H9 (cell line): Measurements from ENCODE around the gene H2BK1. TPM values are rescaled to one million over a fixed set of nuclear protein-coding genes. Genes with fewer than 3 reads are reported as not detected.

Source experiments
- DNase-seq: peaks from one replicate; pipeline ENCODE4 v3.0.0-alpha.2; 2017
- H2AFZ ChIP-seq: one replicate; pipeline ENCODE4 v1.6.1; 2013; ENCODE audit warnings: mild to moderate bottlenecking, low read length, control low read depth, moderate library complexity
- H2AK5ac ChIP-seq: 2 replicates; pipeline ENCODE4 v1.6.1; 2013; ENCODE audit warnings: low read length, control low read depth, mixed read lengths; ENCODE audit not compliant: insufficient read length
- H2BK120ac ChIP-seq: one replicate; pipeline ENCODE4 v1.6.1; 2013; ENCODE audit warnings: low read depth, mild to moderate bottlenecking, low read length, control low read depth, inconsistent platforms; ENCODE audit not compliant: poor library complexity, severe bottlenecking
- H2BK12ac ChIP-seq: 2 replicates; pipeline ENCODE4 v1.6.1; 2013; ENCODE audit warnings: low read length, control low read depth, mixed read lengths, low read depth; ENCODE audit not compliant: insufficient read length
- H2BK15ac ChIP-seq: 2 replicates; pipeline ENCODE4 v1.6.1; 2013; ENCODE audit warnings: low read depth, low read length, control low read depth
- H2BK20ac ChIP-seq: one replicate; pipeline ENCODE4 v1.6.1; 2013; ENCODE audit warnings: low read depth, mild to moderate bottlenecking, low read length, control low read depth, inconsistent platforms; ENCODE audit not compliant: poor library complexity, severe bottlenecking
- H2BK5ac ChIP-seq: 2 replicates; pipeline ENCODE4 v1.6.1; 2013; ENCODE audit warnings: low read length, control low read depth, mixed read lengths; ENCODE audit not compliant: insufficient read length
- H3K14ac ChIP-seq: 2 replicates; pipeline ENCODE4 v1.6.1; 2013; ENCODE audit warnings: low read length, control low read depth; ENCODE audit not compliant: insufficient read depth
- H3K18ac ChIP-seq: 2 replicates; pipeline ENCODE4 v1.6.1; 2013; ENCODE audit warnings: low read depth, mild to moderate bottlenecking, mixed read lengths, low read length, control low read depth; ENCODE audit not compliant: insufficient read length
- H3K23ac ChIP-seq: 2 replicates; pipeline ENCODE4 v1.6.1; 2013; ENCODE audit warnings: low read length, control low read depth, mixed read lengths, low read depth; ENCODE audit not compliant: insufficient read length
- H3K23me2 ChIP-seq: 2 replicates; pipeline ENCODE4 v1.6.1; 2013; ENCODE audit warnings: low read depth, mild to moderate bottlenecking, mixed read lengths, low read length, control low read depth; ENCODE audit not compliant: insufficient read length, poor library complexity, severe bottlenecking
- H3K27ac ChIP-seq: 2 replicates; pipeline ENCODE4 v1.5.1; 2013; ENCODE audit warnings: low read length, control low read depth, mixed read lengths, low read depth; ENCODE audit not compliant: insufficient read length
- H3K27me3 ChIP-seq: 2 replicates; pipeline ENCODE4 v1.6.1; 2013; ENCODE audit warnings: low read length, control low read depth, inconsistent platforms; ENCODE audit not compliant: insufficient read depth
- H3K4ac ChIP-seq: 2 replicates; pipeline ENCODE4 v1.6.1; 2013; ENCODE audit warnings: low read depth, mild to moderate bottlenecking, control low read depth, inconsistent platforms, low read length, moderate library complexity
- H3K4me1 ChIP-seq: 2 replicates; pipeline ENCODE4 v1.6.1; 2013; ENCODE audit warnings: low read length, control low read depth, inconsistent platforms; ENCODE audit not compliant: insufficient read depth
- H3K4me2 ChIP-seq: 2 replicates; pipeline ENCODE4 v1.6.1; 2013; ENCODE audit warnings: low read length, control low read depth, mixed read lengths; ENCODE audit not compliant: insufficient read length, insufficient read depth
- H3K56ac ChIP-seq: 2 replicates; pipeline ENCODE4 v1.6.1; 2013; ENCODE audit warnings: low read depth, mild to moderate bottlenecking, mixed read lengths, low read length, control low read depth; ENCODE audit not compliant: insufficient read length
- H3K79me1 ChIP-seq: 2 replicates; pipeline ENCODE4 v1.6.1; 2013; ENCODE audit warnings: low read depth, mild to moderate bottlenecking, moderate library complexity, low read length, control low read depth, inconsistent platforms; ENCODE audit not compliant: insufficient read depth, poor library complexity, severe bottlenecking
- H3K79me2 ChIP-seq: 2 replicates; pipeline ENCODE4 v1.6.1; 2013; ENCODE audit warnings: low read length, control low read depth, inconsistent platforms; ENCODE audit not compliant: insufficient read depth
- H3K9ac ChIP-seq: 2 replicates; pipeline ENCODE4 v1.6.1; 2013; ENCODE audit warnings: low read length, control low read depth, mixed read lengths; ENCODE audit not compliant: insufficient read length; ENCODE audit errors: extremely low read depth
- H3K9me3 ChIP-seq: one replicate; pipeline ENCODE4 v1.6.1; 2013; ENCODE audit warnings: low read depth, low read length, inconsistent platforms; ENCODE audit not compliant: control insufficient read depth
- H3T11ph ChIP-seq: one replicate; pipeline ENCODE4 v1.6.1; 2013; ENCODE audit warnings: mild to moderate bottlenecking, low read length, control low read depth, inconsistent platforms
- H4K20me1 ChIP-seq: one replicate; pipeline ENCODE4 v1.6.1; 2013; ENCODE audit not compliant: control insufficient read depth, insufficient read length, insufficient read depth
- H4K5ac ChIP-seq: 2 replicates; pipeline ENCODE4 v1.6.1; 2013; ENCODE audit warnings: low read depth, mild to moderate bottlenecking, mixed read lengths, low read length, control low read depth; ENCODE audit not compliant: insufficient read length
- H4K8ac ChIP-seq: replicated peaks from 2 replicates; pipeline ENCODE4 v1.6.1; 2013; ENCODE audit warnings: low read length, control low read depth, mixed read lengths, low read depth; ENCODE audit not compliant: insufficient read length
- H4K91ac ChIP-seq: 2 replicates; pipeline ENCODE4 v1.6.1; 2013; ENCODE audit warnings: low read depth, mild to moderate bottlenecking, moderate library complexity, mixed read lengths, low read length, control low read depth; ENCODE audit not compliant: insufficient read length
- H3K27ac Mint-ChIP-seq, 3 experiments: 2 replicates in 2 of 3; 3 replicates in 1 of 3; pipeline ENCODE4 v1.8.0; 2020 to 2021; ENCODE audit warnings: mixed read lengths in 3 of 3, mild to moderate bottlenecking in 1 of 3, moderate library complexity in 1 of 3
- H3K27me3 Mint-ChIP-seq: 2 replicates; pipeline ENCODE4 v1.8.0; 2021; ENCODE audit warnings: low read depth, mild to moderate bottlenecking, moderate library complexity, mixed read lengths
- H3K36me3 Mint-ChIP-seq, 3 experiments: 2 replicates in 2 of 3; 3 replicates in 1 of 3; pipeline ENCODE4 v1.8.0; 2020 to 2021; ENCODE audit warnings: low read depth in 3 of 3, mixed read lengths in 3 of 3; ENCODE audit not compliant: insufficient read depth in 1 of 3
- H3K4me1 Mint-ChIP-seq, 2 experiments: 2 replicates each; pipeline ENCODE4 v1.8.0; 2020; ENCODE audit warnings: mixed read lengths in 2 of 2
- H3K4me3 Mint-ChIP-seq, 2 experiments: 2 replicates in 1 of 2; 3 replicates in 1 of 2; pipeline ENCODE4 v1.8.0; 2020 to 2021; ENCODE audit warnings: mild to moderate bottlenecking in 2 of 2, mixed read lengths in 2 of 2, moderate library complexity in 1 of 2
- H3K9me3 Mint-ChIP-seq, 2 experiments: 2 replicates in 1 of 2; 3 replicates in 1 of 2; pipeline ENCODE4 v1.8.0; 2020; ENCODE audit warnings: mild to moderate bottlenecking in 2 of 2, mixed read lengths in 2 of 2, moderate library complexity in 1 of 2
- WGBS: extraction: QIAGEN DNeasy Blood & Tissue Kit; methylation state at CpG from one replicate; pipeline ENCODE4 v1.1.7; 2013; ENCODE audit warnings: missing lambda C conversion rate, low lambda C conversion rate, mixed read lengths; ENCODE audit not compliant: insufficient read length; ENCODE audit errors: extremely low coverage; 5-methylcytosine and 5-hydroxymethylcytosine counted together
- total RNA-seq: library from RNA; stranded (reverse); gene quantifications from 2 replicates; pipeline ENCODE4 v1.2.1, GENCODE V29; 2021
- TF ChIP-seq, protein P1 (sequence below): fragments of 200-600 bp; sonication (generic); conservative IDR thresholded peaks from 3 replicates; pipeline ENCODE4 v1.8.0; 2021; ENCODE audit warnings: antibody characterized with exemption, mild to moderate bottlenecking

The H2BK1 gene
- total RNA-seq, 1 experiment from 2014 or later, result not detected

GRCh38 chr7:151229249-151229648 lies 19.0 kb upstream of the H2BK1 start:
- no peak overlapping the region for H4K91ac ChIP-seq
- H3K9me3 Mint-ChIP-seq, result no peaks in the 10 kb centered on the region
- no peaks in the 10 kb centered on the region; the same call in 1 of the 2 replicates for H3K27me3 Mint-ChIP-seq
- WGBS, result no CpG with 5 or more reads among the region's 10 CpGs
- H3K79me1 ChIP-seq, result no peaks in the 10 kb centered on the region
- H2BK5ac ChIP-seq, result no peak overlapping the region
- H3K23me2 ChIP-seq, result peaks cover 16% of the 10 kb centered on the region
- H3K9me3 ChIP-seq, result no peaks in the 10 kb centered on the region
- H2BK120ac ChIP-seq, result no peak overlapping the region
- H3K27ac ChIP-seq, result no peak overlapping the region
- H2AK5ac ChIP-seq, result no peak overlapping the region
- H3K36me3 Mint-ChIP-seq, result peaks cover 10 to 21% (median 14%) of the 10 kb centered on the region in 3 experiments; a peak in 6 of 7 replicates
- no peak overlapping the region for H3K27ac Mint-ChIP-seq
- H4K20me1 ChIP-seq, result no peaks in the 10 kb centered on the region
- H3K14ac ChIP-seq, result no peak overlapping the region
- H3K18ac ChIP-seq, result no peak overlapping the region
- no peak overlapping the region for H3K23ac ChIP-seq
- H3K9ac ChIP-seq, result no peak overlapping the region
- no peaks in the 10 kb centered on the region; the same call in 1 of the 2 replicates for H3K4me1 ChIP-seq
- H3K4me3 Mint-ChIP-seq, result no peak overlapping the region
- H3T11ph ChIP-seq, result no peak overlapping the region
- H3K79me2 ChIP-seq, result peaks cover 9% of the 10 kb centered on the region; the same call in 1 of the 2 replicates
- no peak overlapping the region for H3K4ac ChIP-seq
- no peak overlapping the region for H2AFZ ChIP-seq
- no peak overlapping the region for H4K5ac ChIP-seq
- H2BK12ac ChIP-seq, result no peak overlapping the region
- no peaks in the 10 kb centered on the region for H3K27me3 ChIP-seq
- no peak overlapping the region for H3K56ac ChIP-seq
- H3K4me1 Mint-ChIP-seq, result peaks cover 40 to 44% of the 10 kb centered on the region in 2 experiments
- no peak overlapping the region for H3K4me2 ChIP-seq
- no peak overlapping the region for H2BK20ac ChIP-seq
- H4K8ac ChIP-seq, result no peak overlapping the region
- TF ChIP-seq, protein P1, sequence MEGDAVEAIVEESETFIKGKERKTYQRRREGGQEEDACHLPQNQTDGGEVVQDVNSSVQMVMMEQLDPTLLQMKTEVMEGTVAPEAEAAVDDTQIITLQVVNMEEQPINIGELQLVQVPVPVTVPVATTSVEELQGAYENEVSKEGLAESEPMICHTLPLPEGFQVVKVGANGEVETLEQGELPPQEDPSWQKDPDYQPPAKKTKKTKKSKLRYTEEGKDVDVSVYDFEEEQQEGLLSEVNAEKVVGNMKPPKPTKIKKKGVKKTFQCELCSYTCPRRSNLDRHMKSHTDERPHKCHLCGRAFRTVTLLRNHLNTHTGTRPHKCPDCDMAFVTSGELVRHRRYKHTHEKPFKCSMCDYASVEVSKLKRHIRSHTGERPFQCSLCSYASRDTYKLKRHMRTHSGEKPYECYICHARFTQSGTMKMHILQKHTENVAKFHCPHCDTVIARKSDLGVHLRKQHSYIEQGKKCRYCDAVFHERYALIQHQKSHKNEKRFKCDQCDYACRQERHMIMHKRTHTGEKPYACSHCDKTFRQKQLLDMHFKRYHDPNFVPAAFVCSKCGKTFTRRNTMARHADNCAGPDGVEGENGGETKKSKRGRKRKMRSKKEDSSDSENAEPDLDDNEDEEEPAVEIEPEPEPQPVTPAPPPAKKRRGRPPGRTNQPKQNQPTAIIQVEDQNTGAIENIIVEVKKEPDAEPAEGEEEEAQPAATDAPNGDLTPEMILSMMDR, result no peak
- DNase-seq, result no peak
- H2BK15ac ChIP-seq, result no peak overlapping the region
